HG02970 (cell line): ENCODE results near the gene MSMO1.

ENCODE experiments used
- ATAC-seq: cut with Tn5 transposase; IDR thresholded peaks from one replicate; pipeline ENCODE4 v1.9.1; 2021; ENCODE audit warnings: mild to moderate bottlenecking, moderate library complexity, moderate number of reproducible peaks; ENCODE audit not compliant: unreplicated experiment, low FRiP score

The MSMO1 gene

DNA sequence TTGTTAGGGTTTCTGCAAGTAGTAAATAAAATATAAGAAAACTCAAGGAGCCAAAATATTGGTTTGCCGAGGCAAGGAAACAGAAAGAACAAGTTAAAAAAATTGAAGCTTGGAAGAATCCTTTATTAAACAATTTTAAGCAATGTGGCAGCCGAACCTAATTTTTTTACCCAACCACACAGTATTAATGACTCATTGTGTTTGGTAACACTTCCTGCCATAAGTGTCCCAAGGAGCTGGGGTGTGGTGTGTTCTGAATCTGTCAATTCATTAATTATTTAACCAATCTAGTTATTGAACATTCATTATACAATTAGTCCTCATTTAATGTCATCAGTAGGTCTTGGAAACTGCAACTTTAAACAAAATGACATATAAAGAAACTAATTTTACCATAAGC lies 32.0 kb downstream of the MSMO1 start:
- no peak for ATAC-seq

DNA sequence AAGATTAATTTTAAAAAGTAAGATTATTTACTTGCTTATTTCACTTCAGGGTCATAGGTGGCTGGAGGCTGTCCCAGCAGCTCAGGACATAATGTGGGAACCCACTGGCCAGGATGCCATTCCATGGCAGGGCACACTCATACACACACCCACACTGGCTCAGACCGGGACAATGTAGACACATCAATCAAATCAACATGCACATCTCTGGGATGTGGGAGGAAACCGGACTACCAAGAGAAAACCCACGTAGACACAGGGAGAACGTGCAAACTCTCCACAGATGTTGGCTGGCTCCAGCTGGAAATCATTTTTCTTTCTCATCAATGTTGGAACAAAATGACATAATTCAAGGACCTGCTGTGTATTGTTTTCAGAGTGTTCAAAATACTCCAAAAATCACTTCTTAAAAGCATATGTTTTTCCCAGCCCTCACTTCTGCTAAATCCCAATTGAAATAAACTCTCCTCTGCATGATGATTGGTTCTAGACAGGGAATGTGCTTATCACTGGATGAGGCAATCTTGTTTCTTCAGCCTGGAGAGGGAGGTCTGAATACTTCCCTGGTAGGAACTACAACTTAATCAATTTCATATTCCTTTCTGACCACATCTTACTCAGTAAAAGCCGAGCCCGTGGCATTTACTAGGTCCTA lies 32.7 kb downstream of the MSMO1 start:
- ATAC-seq, result no peak

DNA sequence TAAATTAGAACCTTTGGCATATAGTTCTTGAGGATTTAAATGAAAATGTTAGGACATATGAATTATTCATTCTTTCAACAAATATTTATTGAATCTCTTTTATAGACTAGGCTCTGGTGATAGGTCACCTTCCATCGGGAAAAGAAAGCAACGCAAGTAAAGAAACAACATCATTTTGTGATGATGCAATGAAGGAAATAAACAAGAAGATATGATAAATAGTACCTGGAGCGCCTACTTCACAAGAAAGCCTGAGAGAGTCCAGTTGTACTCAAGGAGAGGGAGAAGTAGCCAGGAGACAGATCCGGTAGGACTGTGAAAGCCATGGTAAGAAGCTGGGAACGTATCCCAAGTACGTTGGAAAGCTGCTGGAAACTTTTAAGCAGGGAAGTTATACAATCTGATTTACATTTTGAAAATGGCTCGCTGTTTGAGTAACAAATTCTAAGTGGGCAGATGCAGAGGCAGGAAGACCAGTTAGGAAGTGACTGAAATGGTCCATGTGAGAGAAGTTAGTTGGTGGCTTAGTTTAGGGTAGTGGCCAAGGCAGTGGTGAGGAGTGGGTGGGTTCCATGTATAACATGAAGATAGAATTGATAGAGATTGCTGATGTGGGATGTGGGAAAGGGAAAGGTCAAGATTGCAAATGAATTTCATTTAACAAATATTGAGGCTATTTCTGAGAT lies 33.7 kb downstream of the MSMO1 start:
- ATAC-seq, result no peak

DNA sequence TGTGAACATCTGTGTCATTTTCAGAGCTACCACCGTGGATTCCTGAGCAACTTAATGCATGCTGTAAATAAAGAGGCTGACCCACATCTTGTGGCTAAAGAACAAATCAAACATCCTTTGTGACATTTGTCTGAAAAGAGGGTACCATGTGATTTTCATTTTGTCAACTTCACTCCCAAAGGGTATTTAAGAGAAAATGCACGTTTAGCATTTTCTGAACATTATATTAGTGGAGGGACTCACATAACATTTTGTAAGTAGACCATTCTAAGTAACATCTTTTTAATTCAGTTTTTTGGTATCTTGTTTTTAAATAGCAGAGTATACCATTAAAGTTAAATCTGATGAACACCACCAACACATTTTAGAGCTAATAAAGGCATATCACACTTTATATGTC lies 34.3 kb downstream of the MSMO1 start:
- no peak for ATAC-seq

GRCh38 chr4:165364452-165365080 lies 37.1 kb downstream of the MSMO1 start:
- ATAC-seq, result no peak

DNA sequence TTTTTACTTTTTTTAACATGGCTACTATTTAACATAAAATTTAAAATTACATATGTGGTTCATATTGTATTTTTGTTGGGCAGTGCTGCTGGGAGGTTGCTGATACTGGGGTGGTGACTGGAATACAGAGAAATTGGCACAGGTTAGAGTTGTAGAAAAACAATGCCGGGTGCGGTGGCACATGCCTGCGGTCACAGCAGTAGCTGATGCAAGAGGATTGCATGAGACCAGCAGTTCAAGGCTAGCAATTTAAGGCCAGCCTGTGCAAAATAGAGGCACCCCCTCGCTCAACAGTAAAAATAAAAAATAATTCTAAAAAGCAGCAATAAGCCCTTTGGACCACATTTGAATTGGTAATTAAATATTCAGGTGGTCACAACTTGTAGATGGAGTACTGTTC lies 39.6 kb downstream of the MSMO1 start:
- no peak for ATAC-seq

DNA sequence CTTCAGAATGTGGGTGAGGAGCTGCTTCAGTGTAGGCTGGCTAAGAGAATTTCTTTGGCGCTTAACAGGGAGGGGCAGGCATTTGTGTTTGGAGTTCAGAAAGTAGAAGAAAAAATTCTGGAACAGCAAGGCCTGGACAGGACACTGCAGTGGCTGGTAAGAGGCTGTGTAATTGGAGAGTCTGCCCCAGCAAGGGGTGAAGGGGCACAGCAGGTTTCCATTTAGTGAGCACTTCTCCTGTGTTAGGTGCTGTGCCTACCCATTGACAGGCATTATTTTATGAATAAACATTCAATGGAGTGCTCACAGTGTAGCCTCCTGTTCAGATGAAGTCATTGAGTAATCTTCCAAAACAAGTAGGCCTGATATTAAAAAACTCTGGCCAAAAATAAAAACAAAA lies 40.6 kb downstream of the MSMO1 start:
- ATAC-seq, result no peak

DNA sequence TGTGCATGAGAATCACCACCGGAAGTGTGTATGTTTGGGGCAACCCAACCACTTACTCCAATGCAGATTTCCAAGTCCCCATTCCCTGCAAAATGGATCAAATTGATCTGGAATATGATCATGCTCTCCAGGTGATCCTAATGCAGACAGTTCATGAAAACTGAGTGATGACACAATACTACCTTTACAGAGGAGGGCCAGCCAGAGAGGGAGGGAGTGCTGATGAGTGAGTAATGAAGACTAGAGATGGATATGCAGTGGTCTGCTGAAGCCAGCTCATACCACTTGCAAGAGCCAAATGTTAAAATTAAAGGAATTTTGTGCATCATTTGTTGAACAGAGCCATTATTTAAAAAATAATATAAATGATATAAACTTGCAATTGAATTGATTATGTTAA lies 41.1 kb downstream of the MSMO1 start:
- ATAC-seq, result no peak

DNA sequence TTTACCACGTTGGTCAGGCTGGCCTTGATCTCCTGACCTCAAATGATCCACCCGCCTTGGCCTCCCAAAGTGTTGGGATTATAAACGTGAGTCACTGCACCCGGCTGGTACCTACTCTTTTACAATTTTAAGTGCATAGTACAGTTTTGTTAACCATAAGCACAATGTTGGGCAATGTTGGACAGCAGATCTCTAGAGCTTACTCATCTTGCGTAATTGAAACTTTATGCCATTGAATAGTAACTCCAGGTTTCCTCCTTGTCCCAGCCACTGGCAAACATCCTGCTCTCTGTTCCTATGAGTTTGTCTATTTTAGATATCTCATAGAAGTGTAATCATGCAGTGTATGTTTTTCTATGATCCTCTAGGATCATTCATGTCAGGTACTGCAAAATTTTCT lies 42.1 kb downstream of the MSMO1 start:
- ATAC-seq, result no peak

GRCh38 chr4:165370530-165370929 lies 43.1 kb downstream of the MSMO1 start:
- ATAC-seq, result no peak

DNA sequence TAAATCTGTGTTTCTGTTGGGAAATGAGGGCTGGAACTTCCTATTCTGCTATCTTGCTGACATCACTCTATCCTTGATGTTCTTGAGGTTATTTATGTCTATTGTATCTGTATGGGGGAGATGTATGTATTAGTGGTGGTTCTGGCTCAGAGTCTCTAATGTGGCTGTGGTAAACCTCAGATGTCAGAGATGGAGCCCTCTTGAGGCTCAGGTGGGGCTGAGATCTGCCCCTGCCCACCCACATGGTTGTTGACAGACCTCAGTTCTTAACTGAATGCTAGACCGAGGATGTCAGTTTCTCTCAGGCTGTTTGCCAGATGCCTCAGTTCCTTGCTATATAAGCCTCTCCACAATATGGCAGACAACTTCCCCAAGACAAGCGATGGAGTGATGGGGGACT lies 48.0 kb downstream of the MSMO1 start:
- no peak for ATAC-seq

DNA sequence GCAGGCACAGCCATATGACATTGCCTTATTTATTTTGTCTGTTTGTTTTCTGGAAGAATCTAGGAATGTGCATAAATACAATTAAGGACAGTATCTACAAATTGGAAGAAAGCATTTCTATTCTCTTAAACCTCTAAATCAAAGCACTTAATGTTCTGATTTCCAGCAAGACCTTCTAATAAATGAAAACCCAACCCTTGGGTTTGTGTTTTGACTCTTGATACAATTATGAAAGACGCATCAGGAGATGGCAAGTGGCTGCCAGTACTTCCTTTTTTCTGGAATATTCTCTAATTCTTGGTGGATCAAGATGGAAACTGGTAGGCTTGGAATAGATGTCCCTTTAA lies 50.9 kb downstream of the MSMO1 start:
- no peak for ATAC-seq

- ATAC-seq, result peak; percentile 79
Measured at GRCh38 chr4:165378745-165379677, 51.5 kb downstream of the MSMO1 start, which contains the start of gene CPE. Gene CPE, plus strand, starts transcription at chr4:165379008. Its CDS starts 214 bp downstream, at chr4:165379222.

- no peak for ATAC-seq
Measured at GRCh38 chr4:165379678-165380064, 52.2 kb downstream of the MSMO1 start.

DNA sequence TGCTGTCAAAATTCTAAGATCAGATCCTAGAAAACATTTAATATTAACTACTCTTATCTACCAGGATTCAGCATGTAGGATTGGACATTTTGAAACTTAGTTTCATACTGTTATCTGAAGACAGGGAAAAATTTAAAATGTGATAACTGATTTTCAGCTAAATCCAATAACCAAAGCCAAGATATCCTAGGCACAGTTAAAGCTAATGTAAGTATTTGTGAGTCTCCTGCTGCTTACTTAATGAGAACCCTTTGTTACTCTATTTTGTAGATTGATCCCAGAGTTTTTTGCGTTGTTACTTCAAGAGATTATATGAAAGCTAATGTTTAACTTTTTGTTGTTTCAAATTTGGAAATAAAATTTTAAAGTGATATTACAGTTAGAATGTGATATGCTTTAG lies 53.3 kb downstream of the MSMO1 start:
- no peak for ATAC-seq

DNA sequence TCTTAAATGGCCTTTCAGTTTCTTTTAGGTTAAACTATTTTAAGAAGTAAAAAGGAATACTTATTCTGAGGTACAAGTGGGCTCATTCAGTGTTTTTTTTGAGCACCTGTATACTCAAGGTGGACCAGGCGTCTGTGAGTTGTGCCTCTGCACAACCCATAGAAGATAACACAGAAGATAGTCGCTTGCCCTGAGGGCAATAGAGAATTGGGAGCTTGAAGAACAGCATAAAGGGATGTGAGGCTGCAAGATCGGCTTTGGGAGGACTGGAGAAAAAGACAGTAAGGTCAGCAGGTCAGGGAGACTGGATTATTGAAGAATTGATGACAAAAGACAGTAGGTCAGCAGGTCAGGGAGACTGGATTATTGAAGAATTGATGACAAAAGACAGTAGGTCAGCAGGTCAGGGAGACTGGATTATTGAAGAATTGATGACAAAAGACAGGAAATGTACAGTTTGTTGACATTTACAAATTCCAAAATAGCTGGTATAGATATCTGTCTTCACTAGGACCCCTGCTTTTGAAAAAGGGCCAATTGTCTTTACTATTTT lies 54.4 kb downstream of the MSMO1 start:
- no peak for ATAC-seq

- no peak for ATAC-seq
Measured at GRCh38 chr4:165382640-165383039, 55.2 kb downstream of the MSMO1 start.

- ATAC-seq, result no peak
Measured at GRCh38 chr4:165383591-165384073, 56.2 kb downstream of the MSMO1 start.

- ATAC-seq, result no peak
Measured at GRCh38 chr4:165384186-165384585, 56.7 kb downstream of the MSMO1 start.

- ATAC-seq, result no peak
Measured at GRCh38 chr4:165384598-165384997, 57.1 kb downstream of the MSMO1 start.
